GM12864 (cell line): ENCODE data around the gene ROR1.

Experiments used
- DNase-seq: peaks from one replicate; pipeline ENCODE4 v3.0.0-alpha.2; 2011; ENCODE audit warnings: low read depth
- H3K4me3 ChIP-seq: 2 replicates; pipeline ENCODE4 v1.5.1; 2011; ENCODE audit warnings: mild to moderate bottlenecking, low read depth, low read length, control low read depth
- TF ChIP-seq, protein P1 (sequence below): IDR thresholded peaks from 2 replicates; pipeline ENCODE4 v1.5.1; 2011; ENCODE audit warnings: low read depth, mild to moderate bottlenecking, moderate library complexity, low read length, control low read depth, inconsistent platforms; ENCODE audit errors: missing control alignments

The ROR1 gene

DNA sequence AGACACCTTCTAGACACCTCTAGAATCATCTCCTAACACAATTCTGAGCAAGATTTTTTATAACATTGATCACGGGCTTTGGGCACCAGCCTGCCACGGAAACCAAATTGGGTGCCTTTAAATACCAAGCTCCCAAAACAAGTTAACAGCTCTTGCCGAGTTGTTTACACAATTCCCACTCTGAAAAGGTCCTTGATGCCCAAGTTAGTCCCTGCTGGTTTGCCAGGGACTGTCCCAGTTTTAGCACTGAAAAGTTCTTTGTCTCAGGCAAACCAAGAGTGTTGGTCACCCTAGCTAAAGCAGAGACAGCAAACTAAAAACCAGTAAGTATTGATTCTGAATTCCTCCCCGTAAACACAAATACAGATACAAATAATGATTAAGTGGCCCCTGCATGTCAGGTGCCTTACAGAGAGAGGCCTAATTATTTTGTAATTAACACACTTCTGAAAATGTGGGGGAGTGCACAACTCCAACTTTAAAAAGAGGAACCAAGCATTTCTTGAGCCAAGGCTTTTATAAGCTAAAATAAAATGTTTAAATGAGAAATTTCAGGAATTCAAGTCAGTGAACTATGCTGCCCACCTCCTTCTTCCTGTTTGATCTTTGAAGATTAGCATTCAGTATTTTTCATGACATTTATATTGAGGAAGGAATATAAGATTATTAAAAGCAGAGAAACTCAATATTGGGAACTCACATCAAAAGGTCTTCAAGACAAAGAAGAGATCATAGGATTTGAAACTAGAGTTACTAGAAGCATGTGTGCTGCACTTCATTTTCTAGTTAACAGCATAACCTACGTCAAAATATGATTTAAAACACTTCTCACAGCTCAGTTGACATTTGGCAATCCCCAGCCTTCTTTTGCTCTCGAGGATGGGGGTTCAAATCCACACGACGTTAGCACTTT is 420.6 kb downstream of the ROR1 start:
- TF ChIP-seq, protein P1, sequence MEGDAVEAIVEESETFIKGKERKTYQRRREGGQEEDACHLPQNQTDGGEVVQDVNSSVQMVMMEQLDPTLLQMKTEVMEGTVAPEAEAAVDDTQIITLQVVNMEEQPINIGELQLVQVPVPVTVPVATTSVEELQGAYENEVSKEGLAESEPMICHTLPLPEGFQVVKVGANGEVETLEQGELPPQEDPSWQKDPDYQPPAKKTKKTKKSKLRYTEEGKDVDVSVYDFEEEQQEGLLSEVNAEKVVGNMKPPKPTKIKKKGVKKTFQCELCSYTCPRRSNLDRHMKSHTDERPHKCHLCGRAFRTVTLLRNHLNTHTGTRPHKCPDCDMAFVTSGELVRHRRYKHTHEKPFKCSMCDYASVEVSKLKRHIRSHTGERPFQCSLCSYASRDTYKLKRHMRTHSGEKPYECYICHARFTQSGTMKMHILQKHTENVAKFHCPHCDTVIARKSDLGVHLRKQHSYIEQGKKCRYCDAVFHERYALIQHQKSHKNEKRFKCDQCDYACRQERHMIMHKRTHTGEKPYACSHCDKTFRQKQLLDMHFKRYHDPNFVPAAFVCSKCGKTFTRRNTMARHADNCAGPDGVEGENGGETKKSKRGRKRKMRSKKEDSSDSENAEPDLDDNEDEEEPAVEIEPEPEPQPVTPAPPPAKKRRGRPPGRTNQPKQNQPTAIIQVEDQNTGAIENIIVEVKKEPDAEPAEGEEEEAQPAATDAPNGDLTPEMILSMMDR: no peak
- DNase-seq: no peak

DNA sequence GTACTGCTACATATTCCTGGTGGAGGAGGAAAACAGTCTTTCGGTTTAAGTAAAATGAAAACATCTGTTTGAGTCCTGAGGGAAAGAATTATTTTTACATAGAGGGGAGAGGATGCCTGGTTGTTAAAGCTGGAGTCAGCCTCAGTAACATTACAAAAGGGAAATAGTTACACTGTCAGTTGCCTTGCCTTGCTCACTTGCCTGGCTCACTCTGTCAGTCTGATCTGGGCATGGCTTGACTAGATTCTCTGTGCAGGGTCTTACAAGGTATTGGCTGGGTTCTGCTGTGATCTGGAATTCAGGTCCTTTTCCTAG is 421.2 kb downstream of the ROR1 start:
- no peak overlapping the region for H3K4me3 ChIP-seq
- DNase-seq: no peak
- TF ChIP-seq, protein P1: no peak

More for the DNA sequence above, 420.6 kb downstream of the ROR1 start:
- no peak overlapping the region for H3K4me3 ChIP-seq

DNA sequence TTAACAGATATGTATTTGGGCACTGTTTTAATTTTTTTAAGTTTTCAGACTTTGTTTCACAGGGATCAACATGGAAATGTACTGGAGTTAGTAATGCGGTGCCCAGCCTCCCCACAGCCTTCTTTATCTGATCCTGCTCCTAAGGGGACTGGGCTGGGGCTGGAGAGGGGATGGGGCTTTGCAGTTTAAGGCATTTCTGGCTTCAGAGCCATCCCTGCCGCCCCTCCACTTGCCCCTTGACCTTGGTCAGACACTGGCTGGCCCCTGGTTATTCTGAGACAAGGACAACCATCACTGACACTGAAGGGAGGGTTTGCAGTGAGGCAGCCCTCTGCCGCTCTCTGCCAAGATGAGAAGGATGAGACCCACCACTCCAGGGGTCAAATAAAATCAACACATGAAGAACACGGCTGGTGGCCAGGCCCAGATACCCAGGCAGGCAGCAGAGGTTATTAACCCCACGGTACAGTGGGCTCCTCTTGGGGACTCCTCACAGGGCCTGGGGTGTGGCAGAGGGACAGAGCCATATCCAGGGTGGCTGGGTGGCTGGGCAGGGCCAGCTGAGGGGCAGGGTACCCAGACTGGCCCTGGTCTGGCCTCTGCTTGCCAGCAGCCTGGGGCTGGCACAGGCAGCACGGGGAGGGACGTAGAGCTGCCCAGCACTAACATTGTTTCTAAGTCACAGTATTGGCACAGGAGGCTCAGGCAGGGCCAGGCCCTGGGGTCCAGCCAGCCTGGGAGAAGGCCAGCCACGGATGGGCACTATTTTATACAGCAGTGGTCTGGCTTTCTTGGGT is 422.5 kb downstream of the ROR1 start:
- DNase-seq: no peak
- no peak overlapping the region for H3K4me3 ChIP-seq
- TF ChIP-seq, protein P1: no peak

DNA sequence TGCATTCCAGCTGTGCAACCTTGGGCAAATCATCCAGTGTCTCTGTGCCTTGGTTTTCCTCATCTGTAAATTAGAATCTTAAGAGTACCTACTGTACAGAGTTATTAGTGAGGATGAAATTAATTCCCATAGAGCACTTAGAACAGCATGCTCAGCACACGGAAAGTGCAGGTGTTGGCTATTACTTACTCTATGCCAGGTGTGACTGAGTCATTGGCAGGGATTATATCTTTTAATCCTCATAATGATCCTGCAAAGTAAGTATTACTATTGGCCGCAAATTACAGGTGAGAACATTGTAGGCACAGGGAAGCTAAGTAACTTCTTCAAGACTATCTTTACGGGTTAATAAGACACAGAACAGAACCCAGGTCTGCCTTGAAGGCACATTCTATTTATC is 423.3 kb downstream of the ROR1 start:
- TF ChIP-seq, protein P1: no peak
- no peak for DNase-seq
- H3K4me3 ChIP-seq: no peak overlapping the region

DNA sequence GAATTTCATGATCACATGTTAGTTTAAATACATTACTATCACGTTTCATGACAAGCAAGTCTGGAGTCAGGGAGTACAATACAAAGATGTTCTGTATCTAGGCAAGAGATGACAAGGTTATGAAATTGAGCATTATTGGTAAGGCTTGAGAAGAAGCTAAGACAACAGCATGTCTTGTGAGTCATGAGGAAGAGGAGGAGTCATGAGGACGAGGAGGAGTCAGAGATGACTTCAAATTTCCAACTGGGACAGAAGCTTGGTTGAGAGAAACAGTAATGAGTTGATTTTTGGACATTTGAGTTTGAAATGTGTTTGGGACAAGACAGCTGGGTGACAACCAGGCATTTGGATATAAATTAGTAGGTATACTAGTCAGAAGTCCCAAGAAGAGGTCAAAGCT is 425.3 kb downstream of the ROR1 start:
- DNase-seq: no peak
- TF ChIP-seq, protein P1: no peak
- no peak overlapping the region for H3K4me3 ChIP-seq

DNA sequence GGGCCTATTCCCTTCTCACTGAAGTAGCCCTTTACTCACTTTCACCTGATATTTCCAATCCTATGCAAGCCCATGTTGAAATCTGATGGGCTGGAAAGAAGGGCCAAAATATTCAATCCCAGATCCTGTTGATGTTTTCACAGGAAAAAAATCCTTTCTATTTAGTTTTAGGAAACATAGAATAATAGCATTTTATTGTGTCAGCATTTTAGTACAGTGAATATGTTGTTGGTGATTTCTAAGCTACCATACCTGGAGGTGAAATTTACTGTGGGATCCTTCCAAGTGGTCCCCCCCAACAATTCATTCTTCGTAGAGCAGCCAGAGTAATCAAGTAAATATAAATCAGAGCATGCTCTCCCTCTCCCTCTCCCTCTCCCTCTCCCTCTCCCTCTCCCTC is 426.2 kb downstream of the ROR1 start:
- DNase-seq: no peak
- H3K4me3 ChIP-seq: no peak overlapping the region
- TF ChIP-seq, protein P1: no peak
